ENCODE results near the gene EED. TPM values are rescaled to one million over a fixed set of nuclear protein-coding genes. Genes with fewer than 3 reads are reported as not detected.

The EED gene
- total and polyA plus RNA-seq, 9 donors = 16.2 to 29.4 (median 17.2) TPM

- no peaks in the 10 kb centered on the region for H3K9me3 ChIP-seq
- no peaks in the 10 kb centered on the region for H3K4me1 ChIP-seq (ENCODE audit: insufficient read depth)
- intact Hi-C loops (cut with DNase I) = loop anchor here in 2 of 4 donors (5.0 to 10.0 kb wide), 3 partner anchors 270 to 357 kb away; partner anchors contain the start of gene CCDC83 (in 1 of the 2)
- 92 to 93% (median 93%) methylated on average over 2 of the region's 2 CpGs for WGBS, 3 donors
- no peaks in the 10 kb centered on the region for H3K36me3 ChIP-seq
- no peak overlapping the region for H3K4me3 ChIP-seq
- no peak overlapping the region for H3K27ac ChIP-seq
- no peak for DNase-seq
- TF ChIP-seq POLR2A (IDR thresholded peaks at IDR 0.05) = no peak
- TF ChIP-seq CTCF (IDR thresholded peaks at IDR 0.05) = no peak
- no peak for TF ChIP-seq EP300 (IDR thresholded peaks at IDR 0.05)
- H3K27me3 ChIP-seq = no peaks in the 10 kb centered on the region
These were observed 32.4 kb upstream of the EED start for GRCh38 chr11:86212019-86212611.

GRCh38 chr11:86214710-86215109, 29.8 kb upstream of the EED start:
- WGBS, 3 donors = 96 to 100% (median 96%) methylated on average over 1 of the region's 1 CpG
- no peaks in the 10 kb centered on the region for H3K27me3 ChIP-seq
- H3K9me3 ChIP-seq = no peaks in the 10 kb centered on the region
- no peak for DNase-seq
- H3K4me1 ChIP-seq (ENCODE audit: insufficient read depth) = no peaks in the 10 kb centered on the region
- H3K4me3 ChIP-seq = no peak overlapping the region
- no peak for TF ChIP-seq CTCF (IDR thresholded peaks at IDR 0.05)
- no peak for TF ChIP-seq EP300 (IDR thresholded peaks at IDR 0.05)
- no peak for TF ChIP-seq POLR2A (IDR thresholded peaks at IDR 0.05)
- no peaks in the 10 kb centered on the region for H3K36me3 ChIP-seq
- H3K27ac ChIP-seq = no peak overlapping the region
- intact Hi-C loops (cut with DNase I) = loop anchor here (5.0 to 10.0 kb wide), 3 partner anchors 272 to 360 kb away; partner anchors contain the start of gene CCDC83 (in 1 of the 4)

- Histone ChIP-seq H3K4me1 (ENCODE audit: insufficient read depth) (no peaks in the 10 kb centered on the region), H3K4me3 (no peak overlapping the region), H3K27me3 (no peaks in the 10 kb centered on the region), H3K9me3 (no peaks in the 10 kb centered on the region), H3K36me3 (no peaks in the 10 kb centered on the region), H3K27ac (no peak overlapping the region)
- TF ChIP-seq EP300 (IDR thresholded peaks at IDR 0.05) (no peak), CTCF (IDR thresholded peaks at IDR 0.05) (peak; percentile 71 to 85 (median 74)), POLR2A (IDR thresholded peaks at IDR 0.05) (no peak)
- peak; percentile 59 to 78 (median 77) for DNase-seq
- intact Hi-C loops (cut with DNase I) = loop anchor here in 3 of 4 donors (5.0 to 10.0 kb wide), 3 partner anchors 276 to 364 kb away; partner anchors contain the start of gene CCDC83 (in 1 of the 3)
- WGBS, 3 donors = 32 to 39% (median 38%) methylated on average over 14 of the region's 14 CpGs
These were observed 26.1 kb upstream of the EED start for GRCh38 chr11:86218125-86219084.

- H3K27me3 ChIP-seq = no peaks in the 10 kb centered on the region
- TF ChIP-seq POLR2A (IDR thresholded peaks at IDR 0.05) = no peak
- TF ChIP-seq CTCF (IDR thresholded peaks at IDR 0.05) = no peak
- no peak for TF ChIP-seq EP300 (IDR thresholded peaks at IDR 0.05)
- H3K27ac ChIP-seq = no peak overlapping the region
- DNase-seq = no peak
- H3K4me3 ChIP-seq = no peak overlapping the region
- no peaks in the 10 kb centered on the region for H3K36me3 ChIP-seq
- H3K4me1 ChIP-seq (ENCODE audit: insufficient read depth) = no peaks in the 10 kb centered on the region
- intact Hi-C loops (cut with DNase I) = loop anchor here in 3 of 4 donors (5.0 to 10.0 kb wide), 3 partner anchors 277 to 365 kb away; partner anchors contain the start of gene CCDC83 (in 1 of the 3)
- no peaks in the 10 kb centered on the region for H3K9me3 ChIP-seq
- WGBS, 3 donors = 91 to 96% (median 93%) methylated on average over 7 of the region's 7 CpGs
These were observed 25.0 kb upstream of the EED start for GRCh38 chr11:86219311-86220193.
